HepG2 (cell line): ENCODE measurements around the gene SF3B6. TPM values are rescaled to one million over a fixed set of nuclear protein-coding genes. Genes with fewer than 3 reads are reported as not detected.
"Not testable (repeated sequence)": the region's sequence is repeated elsewhere in the genome, so short reads cannot be mapped to it uniquely, and the experiment has no call there.

Experiments
- DPF2 ChIP-seq: sonication (generic); formaldehyde crosslinking; IDR thresholded peaks from 2 replicates; pipeline ENCODE4 v1.4.0; 2020; ENCODE audit warnings: mild to moderate bottlenecking, low read depth, missing genetic modification reagents, borderline replicate concordance
- GABPA ChIP-seq, 2 experiments: IDR thresholded peaks; 2 replicates each; pipeline ENCODE4 v1.6.1; 2011 to 2016; ENCODE audit warnings: low read depth in 2 of 2, low read length in 1 of 2, missing biosample characterization in 1 of 2, missing genetic modification characterization in 1 of 2
- GABPB1 ChIP-seq: IDR thresholded peaks from 2 replicates; pipeline ENCODE4 v1.6.1; 2016; ENCODE audit warnings: mild to moderate bottlenecking, missing genetic modification reagents, moderate library complexity, missing compliant biosample characterization
- GATAD2A ChIP-seq: IDR thresholded peaks from 2 replicates; pipeline ENCODE4 v1.6.1; 2016
- ISL2 ChIP-seq: sonication (generic); formaldehyde crosslinking; IDR thresholded peaks from 2 replicates; pipeline ENCODE4 v1.5.0; 2020; ENCODE audit warnings: missing genetic modification reagents
- MEF2D ChIP-seq: sonication (generic); formaldehyde crosslinking; IDR thresholded peaks from 2 replicates; pipeline ENCODE4 v1.5.1; 2020; ENCODE audit warnings: mild to moderate bottlenecking, missing genetic modification reagents
- SAP130 ChIP-seq: IDR thresholded peaks from 2 replicates; pipeline ENCODE4 v1.6.1; 2016; ENCODE audit warnings: low read depth
- ZBTB39 ChIP-seq: sonication (generic); formaldehyde crosslinking; IDR thresholded peaks from 2 replicates; pipeline ENCODE4 v1.5.0; 2020; ENCODE audit warnings: missing genetic modification reagents
- ZNF225 ChIP-seq: sonication (generic); formaldehyde crosslinking; IDR thresholded peaks from 2 replicates; pipeline ENCODE4 v1.4.0; 2020; ENCODE audit warnings: mild to moderate bottlenecking, missing genetic modification reagents
- ZNF414 ChIP-seq: sonication (generic); formaldehyde crosslinking; IDR thresholded peaks from 2 replicates; pipeline ENCODE4 v1.5.0; 2020; ENCODE audit warnings: missing genetic modification reagents
- ZNF574 ChIP-seq: sonication (generic); formaldehyde crosslinking; IDR thresholded peaks from 2 replicates; pipeline ENCODE4 v1.4.0; 2020; ENCODE audit warnings: missing genetic modification reagents
- ZNF839 ChIP-seq: sonication (generic); formaldehyde crosslinking; IDR thresholded peaks from 2 replicates; pipeline ENCODE4 v1.4.0; 2020; ENCODE audit warnings: missing genetic modification reagents, mild to moderate bottlenecking, borderline replicate concordance
- polyA plus RNA-seq, 8 experiments: library from polyadenylated mRNA; depleted of rRNA in 3 of 8; stranded (reverse) in 7 of 8; unstranded in 1 of 8; fragments of >200 nt; fragmentation: Illumina TruSeq in 4 of 8; extraction: Trizol in 4 of 8; gene quantifications; 2 replicates each; pipeline versions ENCODE4 v1.2.1 to v1.2.3, GENCODE V29; 2011 to 2016; ENCODE audit warnings: low read depth in 4 of 8, missing spikeins in 1 of 8, mixed read lengths in 1 of 8; ENCODE audit not compliant: insufficient read depth in 1 of 8
- total RNA-seq, 5 experiments: library from RNA; depleted of rRNA; stranded (reverse); fragments of >200 nt; fragmentation: Illumina TruSeq; extraction: Trizol; gene quantifications; 2 replicates each; pipeline ENCODE4 v1.2.3, GENCODE V29; 2016; ENCODE audit warnings: low read depth in 1 of 5
- TF ChIP-seq, protein P1 (sequence below), 2 experiments: sonication (generic) in 1 of 2; formaldehyde crosslinking in 1 of 2; IDR thresholded peaks; 2 replicates each; pipeline versions ENCODE4 v1.4.0 to v1.6.1; 2016 to 2020; ENCODE audit warnings: borderline replicate concordance in 1 of 2, low read depth in 1 of 2, mild to moderate bottlenecking in 1 of 2, missing genetic modification reagents in 1 of 2
- TF ChIP-seq, protein P2 (sequence below): sonication (generic); formaldehyde crosslinking; IDR thresholded peaks from 2 replicates; pipeline ENCODE4 v1.4.0; 2020; ENCODE audit warnings: missing genetic modification reagents, mild to moderate bottlenecking, borderline replicate concordance

SF3B6 gene
- total and polyA plus RNA-seq, 2 of the 13 experiments (the other 11 are each of a cell fraction or from before 2014, with no cell fraction given) = 177 to 182 TPM

- TF ChIP-seq, protein P1, sequence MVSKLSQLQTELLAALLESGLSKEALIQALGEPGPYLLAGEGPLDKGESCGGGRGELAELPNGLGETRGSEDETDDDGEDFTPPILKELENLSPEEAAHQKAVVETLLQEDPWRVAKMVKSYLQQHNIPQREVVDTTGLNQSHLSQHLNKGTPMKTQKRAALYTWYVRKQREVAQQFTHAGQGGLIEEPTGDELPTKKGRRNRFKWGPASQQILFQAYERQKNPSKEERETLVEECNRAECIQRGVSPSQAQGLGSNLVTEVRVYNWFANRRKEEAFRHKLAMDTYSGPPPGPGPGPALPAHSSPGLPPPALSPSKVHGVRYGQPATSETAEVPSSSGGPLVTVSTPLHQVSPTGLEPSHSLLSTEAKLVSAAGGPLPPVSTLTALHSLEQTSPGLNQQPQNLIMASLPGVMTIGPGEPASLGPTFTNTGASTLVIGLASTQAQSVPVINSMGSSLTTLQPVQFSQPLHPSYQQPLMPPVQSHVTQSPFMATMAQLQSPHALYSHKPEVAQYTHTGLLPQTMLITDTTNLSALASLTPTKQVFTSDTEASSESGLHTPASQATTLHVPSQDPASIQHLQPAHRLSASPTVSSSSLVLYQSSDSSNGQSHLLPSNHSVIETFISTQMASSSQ (IDR thresholded peaks at IDR 0.05; ENCODE audit: low read depth) = not testable (repeated sequence)
- TF ChIP-seq, protein P1 (CRISPR knock-in tag; IDR thresholded peaks at IDR 0.05; ENCODE audit: borderline replicate concordance) = 0 out of 2 replicates have a peak, but pooled peaks have one; percentile 25
- peak; percentile 63; the same call in 1 of the 2 replicates for TF ChIP-seq ZNF414
- TF ChIP-seq ZNF225 (CRISPR knock-in tag) = peak; percentile 60; the same call in 1 of the 2 replicates
- peak; percentile 57; the same call in 1 of the 2 replicates for TF ChIP-seq ZNF839
- TF ChIP-seq SAP130 (CRISPR knock-in tag) = peak; percentile 67
- peak; percentile 21; the same call in 1 of the 2 replicates for TF ChIP-seq GATAD2A (CRISPR knock-in tag)
- peak; percentile 7; the same call in 1 of the 2 replicates for TF ChIP-seq DPF2 (CRISPR knock-in tag)
- peak; percentile 29; the same call in 1 of the 2 replicates for TF ChIP-seq GABPB1 (CRISPR knock-in tag)
- peak; percentile 57; the same call in 1 of the 2 replicates for TF ChIP-seq ZNF574 (CRISPR knock-in tag)
- peak; percentile 32; the same call in 1 of the 2 replicates for TF ChIP-seq ISL2 (CRISPR knock-in tag)
- 0 out of 2 replicates have a peak, but pooled peaks have one; percentile 29 for TF ChIP-seq MEF2D (CRISPR knock-in tag)
- TF ChIP-seq ZBTB39 (CRISPR knock-in tag) = 0 out of 2 replicates have a peak, but pooled peaks have one; percentile 28
- not testable (repeated sequence) for TF ChIP-seq GABPA (IDR thresholded peaks at IDR 0.05; ENCODE audit: low read depth, low read length)
- TF ChIP-seq GABPA (CRISPR knock-in tag; IDR thresholded peaks at IDR 0.05; ENCODE audit: low read depth) = 0 out of 2 replicates have a peak, but pooled peaks have one; percentile 13
- TF ChIP-seq, protein P2, sequence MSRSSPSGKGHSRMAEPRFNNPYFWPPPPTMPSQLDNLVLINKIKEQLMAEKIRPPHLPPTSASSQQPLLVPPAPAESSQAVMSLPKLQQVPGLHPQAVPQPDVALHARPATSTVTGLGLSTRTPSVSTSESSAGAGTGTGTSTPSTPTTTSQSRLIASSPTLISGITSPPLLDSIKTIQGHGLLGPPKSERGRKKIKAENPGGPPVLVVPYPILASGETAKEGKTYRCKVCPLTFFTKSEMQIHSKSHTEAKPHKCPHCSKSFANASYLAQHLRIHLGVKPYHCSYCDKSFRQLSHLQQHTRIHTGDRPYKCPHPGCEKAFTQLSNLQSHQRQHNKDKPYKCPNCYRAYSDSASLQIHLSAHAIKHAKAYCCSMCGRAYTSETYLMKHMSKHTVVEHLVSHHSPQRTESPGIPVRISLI (CRISPR knock-in tag) = 0 out of 2 replicates have a peak, but pooled peaks have one; percentile 28
Measured at GRCh38 chr2:24095171-24095677, 19.1 kb upstream of the SF3B6 start (continued).
